SK-N-SH treated with all-trans-retinoic acid at 6 μM for 48 hours (cell line): ENCODE results near the gene ASPDH.

ENCODE experiments used
- ARNTL ChIP-seq: fragments of 450-650 bp; formaldehyde crosslinking; IDR thresholded peaks from 2 replicates; pipeline ENCODE4 v1.5.0; 2020; ENCODE audit warnings: low read depth, mild to moderate bottlenecking, moderate library complexity, borderline replicate concordance
- BACH2 ChIP-seq: fragments of 250-450 bp; sonication (Bioruptor Pico); IDR thresholded peaks from 2 replicates; pipeline ENCODE4 v1.9.0; 2021; ENCODE audit warnings: mild to moderate bottlenecking, borderline replicate concordance
- CSRNP3 ChIP-seq: fragments of 250-450 bp; sonication (Bioruptor Pico); IDR thresholded peaks from 2 replicates; pipeline ENCODE4 v1.5.1; 2021; ENCODE audit warnings: mild to moderate bottlenecking, moderate library complexity
- GLIS3 ChIP-seq: fragments of 250-450 bp; sonication (Bioruptor Pico); IDR thresholded peaks from 2 replicates; pipeline ENCODE4 v1.5.0; 2020; ENCODE audit warnings: mild to moderate bottlenecking, moderate library complexity
- ISL1 ChIP-seq: fragments of 250-450 bp; sonication (Bioruptor Pico); IDR thresholded peaks from 2 replicates; pipeline ENCODE4 v2.1.2; 2022; ENCODE audit warnings: mild to moderate bottlenecking, moderate library complexity
- ZFP3 ChIP-seq: fragments of 250-450 bp; sonication (Bioruptor Pico); IDR thresholded peaks from 2 replicates; pipeline ENCODE4 v1.5.0; 2020; ENCODE audit warnings: mild to moderate bottlenecking, moderate library complexity
- ZFP30 ChIP-seq: fragments of 450-650 bp; formaldehyde crosslinking; IDR thresholded peaks from 2 replicates; pipeline ENCODE4 v1.5.0; 2022; ENCODE audit warnings: mild to moderate bottlenecking, moderate library complexity
- ZNF70 ChIP-seq: fragments of 450-650 bp; formaldehyde crosslinking; IDR thresholded peaks from 2 replicates; pipeline ENCODE4 v1.5.0; 2020; ENCODE audit warnings: mild to moderate bottlenecking, moderate library complexity
- ZNF8 ChIP-seq: fragments of 450-650 bp; formaldehyde crosslinking; IDR thresholded peaks from 2 replicates; pipeline ENCODE4 v1.5.0; 2020; ENCODE audit warnings: mild to moderate bottlenecking, moderate library complexity

- TF ChIP-seq ZNF70 (CRISPR knock-in tag) (no peak), BACH2 (no peak), ARNTL (CRISPR knock-in tag) (no peak), ZFP3 (CRISPR knock-in tag) (no peak), ZNF8 (CRISPR knock-in tag) (no peak), ZFP30 (no peak), GLIS3 (CRISPR knock-in tag) (no peak), CSRNP3 (CRISPR knock-in tag) (no peak), ISL1 (no peak)
These were observed 37.9 kb downstream of the ASPDH start for GRCh38 chr19:50475736-50476223.
